KMS-11 (cell line): ENCODE measurements around the gene FAM174A.

ENCODE experiments used
- H2AFZ ChIP-seq: fragments of 200-600 bp; sonication (generic); 2 replicates; pipeline ENCODE4 v1.6.1; 2016; ENCODE audit warnings: antibody characterized with exemption, mixed run types, low read depth
- H3K27ac ChIP-seq: fragments of 200-600 bp; sonication (generic); 2 replicates; pipeline ENCODE4 v1.6.1; 2016; ENCODE audit warnings: mild to moderate bottlenecking, mixed run types
- H3K27me3 ChIP-seq: fragments of 200-600 bp; sonication (generic); 2 replicates; pipeline ENCODE4 v1.6.1; 2017; ENCODE audit warnings: mild to moderate bottlenecking, low read depth, mixed run types, moderate library complexity; ENCODE audit not compliant: insufficient read depth
- H3K36me3 ChIP-seq: fragments of 200-600 bp; sonication (generic); 2 replicates; pipeline ENCODE4 v1.6.1; 2017; ENCODE audit warnings: mild to moderate bottlenecking, mixed run types; ENCODE audit not compliant: insufficient read depth
- H3K4me1 ChIP-seq: fragments of 200-600 bp; sonication (generic); 2 replicates; pipeline ENCODE4 v1.6.1; 2016; ENCODE audit warnings: mild to moderate bottlenecking, low read depth, mixed run types; ENCODE audit not compliant: poor library complexity, severe bottlenecking
- H3K4me2 ChIP-seq: fragments of 200-600 bp; sonication (generic); 2 replicates; pipeline ENCODE4 v1.7.0; 2016; ENCODE audit warnings: mild to moderate bottlenecking, mixed run types
- H3K4me3 ChIP-seq: fragments of 200-600 bp; sonication (generic); IDR thresholded peaks from 2 replicates; pipeline ENCODE4 v1.6.1; 2017; ENCODE audit warnings: low read depth, low read length, mixed read lengths; ENCODE audit not compliant: insufficient read depth
- H3K79me2 ChIP-seq: fragments of 200-600 bp; sonication (generic); 2 replicates; pipeline ENCODE4 v1.6.1; 2016; ENCODE audit warnings: low read depth, mixed run types; ENCODE audit not compliant: insufficient read depth
- H3K9ac ChIP-seq: fragments of 200-600 bp; sonication (generic); 2 replicates; pipeline ENCODE4 v1.6.1; 2016; ENCODE audit warnings: mild to moderate bottlenecking, mixed run types
- H4K20me1 ChIP-seq: fragments of 200-600 bp; sonication (generic); 2 replicates; pipeline ENCODE4 v1.6.1; 2016; ENCODE audit warnings: mild to moderate bottlenecking, mixed run types; ENCODE audit not compliant: insufficient read depth
- TF ChIP-seq, protein P1 (sequence below): fragments of 200-600 bp; sonication (generic); conservative IDR thresholded peaks from 2 replicates; pipeline ENCODE4 v1.6.1; 2017; ENCODE audit warnings: low read depth, mild to moderate bottlenecking, antibody characterized with exemption, low read length, moderate library complexity, mixed read lengths

FAM174A gene

DNA sequence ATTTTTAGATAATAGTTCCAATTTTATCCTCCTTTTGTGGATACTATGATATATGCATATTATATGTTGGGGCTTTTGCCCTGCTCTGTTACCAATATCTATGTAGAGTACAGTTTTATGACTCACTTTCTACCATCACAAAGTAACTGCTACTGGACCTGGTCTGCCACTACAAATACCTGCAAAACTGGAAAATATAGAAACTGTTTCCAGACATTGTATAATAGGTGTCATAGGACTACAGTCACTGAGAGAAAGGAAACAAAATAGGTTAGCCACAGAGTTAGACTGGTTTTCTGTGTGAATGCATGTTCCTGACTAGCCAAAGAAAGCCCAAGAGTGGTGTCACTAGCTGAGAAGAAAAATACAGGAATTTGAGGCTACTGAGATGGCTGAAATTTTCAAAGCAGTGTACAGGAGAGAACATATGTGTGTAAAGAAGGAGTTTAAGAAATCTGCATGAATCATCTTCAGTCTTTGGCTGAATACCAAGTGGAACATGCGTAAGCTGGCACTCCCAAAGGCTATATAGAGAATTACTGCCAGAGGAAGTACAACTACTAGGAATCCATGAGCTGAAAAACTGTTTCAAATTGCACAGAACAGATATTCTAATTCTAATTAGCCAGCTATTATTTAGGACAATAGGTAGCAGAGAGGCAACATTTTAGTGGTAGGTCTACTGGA is 29.0 kb upstream of the FAM174A start:
- TF ChIP-seq, protein P1, sequence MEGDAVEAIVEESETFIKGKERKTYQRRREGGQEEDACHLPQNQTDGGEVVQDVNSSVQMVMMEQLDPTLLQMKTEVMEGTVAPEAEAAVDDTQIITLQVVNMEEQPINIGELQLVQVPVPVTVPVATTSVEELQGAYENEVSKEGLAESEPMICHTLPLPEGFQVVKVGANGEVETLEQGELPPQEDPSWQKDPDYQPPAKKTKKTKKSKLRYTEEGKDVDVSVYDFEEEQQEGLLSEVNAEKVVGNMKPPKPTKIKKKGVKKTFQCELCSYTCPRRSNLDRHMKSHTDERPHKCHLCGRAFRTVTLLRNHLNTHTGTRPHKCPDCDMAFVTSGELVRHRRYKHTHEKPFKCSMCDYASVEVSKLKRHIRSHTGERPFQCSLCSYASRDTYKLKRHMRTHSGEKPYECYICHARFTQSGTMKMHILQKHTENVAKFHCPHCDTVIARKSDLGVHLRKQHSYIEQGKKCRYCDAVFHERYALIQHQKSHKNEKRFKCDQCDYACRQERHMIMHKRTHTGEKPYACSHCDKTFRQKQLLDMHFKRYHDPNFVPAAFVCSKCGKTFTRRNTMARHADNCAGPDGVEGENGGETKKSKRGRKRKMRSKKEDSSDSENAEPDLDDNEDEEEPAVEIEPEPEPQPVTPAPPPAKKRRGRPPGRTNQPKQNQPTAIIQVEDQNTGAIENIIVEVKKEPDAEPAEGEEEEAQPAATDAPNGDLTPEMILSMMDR: no peak
- Histone ChIP-seq H3K27ac (no peak overlapping the region), H3K4me2 (no peak overlapping the region), H3K4me1 (no peaks in the 10 kb centered on the region), H3K27me3 (no peaks in the 10 kb centered on the region), H3K36me3 (no peaks in the 10 kb centered on the region), H3K79me2 (no peaks in the 10 kb centered on the region), H4K20me1 (no peaks in the 10 kb centered on the region), H3K9ac (no peak overlapping the region), H3K4me3 (no peak overlapping the region), H2AFZ (no peak overlapping the region)

DNA sequence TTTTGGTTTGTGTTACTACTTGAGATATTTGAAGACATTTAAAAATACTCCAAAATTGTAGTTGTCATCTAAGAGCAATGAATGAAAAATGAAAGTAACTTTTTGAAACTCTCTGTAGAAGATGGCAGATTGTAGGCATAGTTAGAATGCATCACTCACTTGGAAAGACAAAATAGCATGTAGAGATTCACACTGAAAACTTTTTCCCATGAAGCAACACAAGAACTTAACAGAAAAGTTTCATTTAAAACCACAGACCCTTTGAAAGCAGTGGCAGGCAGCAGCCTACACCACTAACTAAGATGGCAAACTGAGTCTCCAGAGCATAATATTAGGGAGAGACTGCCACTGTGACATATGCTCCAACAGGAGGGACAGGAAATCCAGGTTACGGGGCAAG is 18.9 kb upstream of the FAM174A start:
- H3K4me2 ChIP-seq: peak overlapping the region; percentile 85
- H3K4me1 ChIP-seq: peaks cover 51% of the 10 kb centered on the region
- H2AFZ ChIP-seq: peak overlapping the region; percentile 70
- H3K4me3 ChIP-seq: peak overlapping the region; percentile 44
- no peaks in the 10 kb centered on the region for H3K79me2 ChIP-seq
- H3K27ac ChIP-seq: peak overlapping the region; percentile 76
- peak overlapping the region; percentile 31; the same call in 1 of the 2 replicates for H3K9ac ChIP-seq
- H3K27me3 ChIP-seq: no peaks in the 10 kb centered on the region
- TF ChIP-seq, protein P1: no peak
- no peaks in the 10 kb centered on the region for H3K36me3 ChIP-seq
- no peaks in the 10 kb centered on the region for H4K20me1 ChIP-seq

DNA sequence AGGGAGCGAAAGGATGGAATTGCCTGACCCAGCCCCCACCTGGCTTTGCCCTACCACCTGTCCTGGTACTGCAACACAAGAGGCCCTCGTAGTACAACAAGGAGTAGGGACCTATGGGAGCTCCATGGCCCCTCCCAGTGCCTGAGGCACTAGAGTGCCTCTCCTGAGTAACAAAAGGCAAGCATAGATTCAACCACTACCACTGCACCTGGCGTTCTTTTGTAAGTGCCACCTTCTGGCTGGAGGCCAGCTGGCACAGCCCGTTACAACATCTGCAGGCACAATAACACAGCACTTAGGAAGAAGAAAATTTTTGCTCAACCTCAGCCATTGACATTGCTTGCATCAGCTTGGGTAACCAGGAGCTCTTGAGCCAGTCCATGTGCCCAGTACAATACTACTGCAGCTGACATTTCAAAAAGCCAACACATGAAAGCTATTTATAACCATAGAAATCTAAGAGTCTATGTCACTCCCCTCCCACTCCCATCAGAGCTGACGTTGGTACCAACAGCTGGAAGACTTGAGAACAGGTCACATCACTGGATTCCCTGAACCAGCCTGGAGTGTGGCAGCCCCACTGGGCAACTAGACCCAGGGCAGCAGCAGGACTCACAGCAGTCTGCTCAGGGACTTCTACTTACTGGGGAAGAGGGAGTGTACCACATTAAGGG is 17.7 kb upstream of the FAM174A start:
- Histone ChIP-seq H3K4me3 (no peak overlapping the region), H4K20me1 (no peaks in the 10 kb centered on the region), H3K27ac (peak overlapping the region; percentile 76), H3K36me3 (no peaks in the 10 kb centered on the region), H3K4me2 (peak overlapping the region; percentile 85), H3K4me1 (peaks cover 51% of the 10 kb centered on the region), H3K79me2 (no peaks in the 10 kb centered on the region), H3K9ac (peak overlapping the region; percentile 31; the same call in 1 of the 2 replicates), H3K27me3 (no peaks in the 10 kb centered on the region), H2AFZ (peak overlapping the region; percentile 70)
- TF ChIP-seq, protein P1: peak; percentile 57

DNA sequence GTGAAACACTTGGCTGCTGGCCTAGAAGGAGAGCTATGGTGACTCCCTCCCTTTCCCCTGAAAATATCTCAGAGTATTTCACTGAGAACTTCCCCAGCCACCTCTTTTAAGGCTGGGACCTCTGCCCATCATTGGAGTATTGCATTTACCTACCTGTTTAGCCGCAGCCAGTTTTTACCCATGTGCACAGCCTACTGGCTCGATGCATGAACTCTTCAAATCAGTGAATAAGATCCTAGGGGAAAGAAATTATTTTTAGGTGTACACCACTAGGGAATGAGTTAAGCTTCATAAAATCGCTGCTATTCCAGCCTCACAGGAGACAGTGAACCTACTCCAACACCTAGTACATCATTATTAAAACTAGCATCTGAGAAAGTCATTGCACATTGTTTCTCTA is 16.8 kb upstream of the FAM174A start:
- H4K20me1 ChIP-seq: no peaks in the 10 kb centered on the region
- H3K79me2 ChIP-seq: no peaks in the 10 kb centered on the region
- no peak overlapping the region for H3K4me3 ChIP-seq
- H3K9ac ChIP-seq: peak overlapping the region; percentile 23; the same call in 1 of the 2 replicates
- peak overlapping the region; percentile 70; the same call in 1 of the 2 replicates for H2AFZ ChIP-seq
- TF ChIP-seq, protein P1: 0 out of 2 replicates have a peak, but pooled peaks have one; percentile 28
- peak overlapping the region; percentile 85 for H3K4me2 ChIP-seq
- H3K4me1 ChIP-seq: peaks cover 51% of the 10 kb centered on the region
- H3K36me3 ChIP-seq: no peaks in the 10 kb centered on the region
- peak overlapping the region; percentile 76 for H3K27ac ChIP-seq
- H3K27me3 ChIP-seq: no peaks in the 10 kb centered on the region
